ENCODE measurements around the gene KCNJ12. TPM values are rescaled to one million over a fixed set of nuclear protein-coding genes. Genes with fewer than 3 reads are reported as not detected.
"Not testable (repeated sequence)": the region's sequence is repeated elsewhere in the genome, so short reads cannot be mapped to it uniquely, and the experiment has no call there.

KCNJ12 gene
- total and polyA plus RNA-seq, 2 experiments from 2014 or later: 0.61 to 2.4 TPM

DNA sequence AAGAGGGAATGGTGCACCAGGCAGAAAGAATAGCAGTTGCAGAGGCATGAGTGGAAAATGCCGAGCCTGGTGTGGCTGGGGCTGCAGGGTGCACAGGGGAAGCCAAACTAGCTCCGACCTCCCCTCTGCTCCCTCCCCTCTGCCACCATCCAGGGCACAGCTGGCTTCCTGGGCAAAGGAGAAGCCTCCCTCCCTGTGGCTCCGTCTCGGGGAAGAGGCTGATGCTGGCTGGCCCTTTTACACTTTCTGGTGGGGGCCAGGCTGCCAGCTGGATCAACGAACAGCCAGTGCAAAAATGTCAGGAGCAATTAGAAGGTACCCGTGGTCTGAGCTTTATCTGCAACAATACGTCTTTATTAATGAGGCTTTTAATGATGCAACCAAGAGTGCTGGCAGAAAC is 37.1 kb upstream of the KCNJ12 start (continued):
- TF ChIP-seq, protein P1, sequence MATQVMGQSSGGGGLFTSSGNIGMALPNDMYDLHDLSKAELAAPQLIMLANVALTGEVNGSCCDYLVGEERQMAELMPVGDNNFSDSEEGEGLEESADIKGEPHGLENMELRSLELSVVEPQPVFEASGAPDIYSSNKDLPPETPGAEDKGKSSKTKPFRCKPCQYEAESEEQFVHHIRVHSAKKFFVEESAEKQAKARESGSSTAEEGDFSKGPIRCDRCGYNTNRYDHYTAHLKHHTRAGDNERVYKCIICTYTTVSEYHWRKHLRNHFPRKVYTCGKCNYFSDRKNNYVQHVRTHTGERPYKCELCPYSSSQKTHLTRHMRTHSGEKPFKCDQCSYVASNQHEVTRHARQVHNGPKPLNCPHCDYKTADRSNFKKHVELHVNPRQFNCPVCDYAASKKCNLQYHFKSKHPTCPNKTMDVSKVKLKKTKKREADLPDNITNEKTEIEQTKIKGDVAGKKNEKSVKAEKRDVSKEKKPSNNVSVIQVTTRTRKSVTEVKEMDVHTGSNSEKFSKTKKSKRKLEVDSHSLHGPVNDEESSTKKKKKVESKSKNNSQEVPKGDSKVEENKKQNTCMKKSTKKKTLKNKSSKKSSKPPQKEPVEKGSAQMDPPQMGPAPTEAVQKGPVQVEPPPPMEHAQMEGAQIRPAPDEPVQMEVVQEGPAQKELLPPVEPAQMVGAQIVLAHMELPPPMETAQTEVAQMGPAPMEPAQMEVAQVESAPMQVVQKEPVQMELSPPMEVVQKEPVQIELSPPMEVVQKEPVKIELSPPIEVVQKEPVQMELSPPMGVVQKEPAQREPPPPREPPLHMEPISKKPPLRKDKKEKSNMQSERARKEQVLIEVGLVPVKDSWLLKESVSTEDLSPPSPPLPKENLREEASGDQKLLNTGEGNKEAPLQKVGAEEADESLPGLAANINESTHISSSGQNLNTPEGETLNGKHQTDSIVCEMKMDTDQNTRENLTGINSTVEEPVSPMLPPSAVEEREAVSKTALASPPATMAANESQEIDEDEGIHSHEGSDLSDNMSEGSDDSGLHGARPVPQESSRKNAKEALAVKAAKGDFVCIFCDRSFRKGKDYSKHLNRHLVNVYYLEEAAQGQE (IDR thresholded peaks at IDR 0.05; ENCODE audit: unreplicated experiment): no peak
- TF ChIP-seq STAT1 (IDR thresholded peaks at IDR 0.05; ENCODE audit: unreplicated experiment) (no peak), NANOG (IDR thresholded peaks at IDR 0.05; ENCODE audit: borderline replicate concordance) (no peak)

DNA sequence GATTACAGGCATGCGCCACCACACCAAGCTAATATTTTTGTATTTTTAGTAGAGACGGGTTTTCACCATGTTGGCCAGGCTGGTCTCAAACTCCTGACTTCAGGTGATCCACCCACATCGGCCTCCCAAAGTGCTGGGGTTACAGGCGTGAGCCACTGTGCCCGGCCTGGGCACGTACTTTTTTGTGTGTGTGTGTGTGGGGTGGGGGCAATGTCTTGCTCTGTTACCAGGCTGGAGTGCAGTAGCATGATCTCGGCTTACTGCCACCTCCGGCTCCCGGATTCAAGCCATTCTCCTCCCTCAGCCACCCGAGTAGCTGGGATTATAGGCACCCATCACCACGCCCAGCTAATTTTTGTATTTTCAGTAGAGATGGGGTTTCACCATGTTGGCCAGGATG is 36.6 kb upstream of the KCNJ12 start:
- peaks cover 23% of the 10 kb centered on the region for H3K9me3 Mint-ChIP-seq
- not testable (repeated sequence) for H3K27me3 Mint-ChIP-seq (ENCODE audit: insufficient read depth, low read depth, poor library complexity); H4K20me1 ChIP-seq (replicated peaks; ENCODE audit: insufficient read depth); H3K27ac Mint-ChIP-seq; H3K27ac ChIP-seq (ENCODE audit: low read depth); H3K4me3 ChIP-seq; H3K36me3 Mint-ChIP-seq (ENCODE audit: low read depth); DNase-seq (ENCODE audit: low spot score); H3K27me3 ChIP-seq (ENCODE audit: insufficient read depth); H3K4me1 ChIP-seq (ENCODE audit: insufficient read depth); H3K4me1 Mint-ChIP-seq; H3K4me2 ChIP-seq; ATAC-seq; H3K4me3 Mint-ChIP-seq; H2AFZ ChIP-seq; H3K36me3 ChIP-seq (ENCODE audit: insufficient read depth); H3K9me2 ChIP-seq (ENCODE audit: insufficient read depth); H3K79me2 ChIP-seq (replicated peaks; ENCODE audit: insufficient read depth); H3F3A ChIP-seq (replicated peaks; ENCODE audit: low read depth)

DNA sequence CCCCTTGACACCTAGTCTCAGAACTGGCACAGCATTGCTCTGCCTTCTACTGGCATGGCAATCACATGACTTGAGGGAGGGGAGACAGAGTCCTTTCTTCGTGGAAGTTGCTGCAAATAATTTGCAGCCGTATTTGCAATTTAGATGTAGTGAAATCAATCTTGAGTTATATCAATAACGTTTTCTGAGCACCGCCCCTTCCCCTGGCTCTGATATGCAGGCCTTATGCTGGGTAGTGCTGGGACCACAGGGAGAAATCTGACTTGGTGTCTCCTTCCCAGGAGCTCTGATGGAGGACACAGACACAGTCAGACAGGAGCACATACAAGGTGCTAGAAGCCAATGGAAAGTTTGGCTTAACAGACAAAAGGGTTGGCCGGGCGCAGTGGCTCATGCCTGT is 35.8 kb upstream of the KCNJ12 start:
- H3K27me3 ChIP-seq (ENCODE audit: insufficient read depth); H3K27ac ChIP-seq (ENCODE audit: low read depth); H3K36me3 ChIP-seq (ENCODE audit: insufficient read depth); H3K4me1 Mint-ChIP-seq; H3K4me1 ChIP-seq (ENCODE audit: insufficient read depth); ATAC-seq; H3F3A ChIP-seq (replicated peaks; ENCODE audit: low read depth); H2AFZ ChIP-seq; H3K27ac Mint-ChIP-seq; H3K27me3 Mint-ChIP-seq (ENCODE audit: insufficient read depth, low read depth, poor library complexity); H4K20me1 ChIP-seq (replicated peaks; ENCODE audit: insufficient read depth); H3K36me3 Mint-ChIP-seq (ENCODE audit: low read depth); H3K4me2 ChIP-seq; H3K4me3 Mint-ChIP-seq; DNase-seq (ENCODE audit: low spot score); H3K4me3 ChIP-seq; H3K79me2 ChIP-seq (replicated peaks; ENCODE audit: insufficient read depth); H3K9me2 ChIP-seq (ENCODE audit: insufficient read depth): not testable (repeated sequence)
- H3K9me3 Mint-ChIP-seq: peaks cover 17% of the 10 kb centered on the region

DNA sequence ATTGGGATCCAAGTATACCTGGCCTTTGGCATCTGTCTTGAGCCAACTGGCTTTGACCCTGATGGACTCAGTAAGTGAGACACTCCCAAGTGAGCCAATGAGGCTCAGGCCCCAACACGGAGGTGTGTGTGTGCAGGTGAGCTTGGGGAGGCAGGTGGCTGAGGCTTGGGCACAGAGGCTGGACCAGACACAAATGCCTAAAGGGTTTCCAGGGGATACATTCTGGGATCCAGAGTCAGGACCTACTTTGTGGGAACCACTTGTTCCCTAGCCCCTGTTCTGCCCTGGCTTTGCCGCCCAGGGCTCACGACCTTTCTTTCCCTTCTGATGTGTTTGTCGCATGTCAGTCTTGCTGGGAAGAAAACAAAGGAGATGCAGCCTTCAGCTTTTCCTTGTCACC is 34.9 kb upstream of the KCNJ12 start:
- not testable (repeated sequence) for H3F3A ChIP-seq (replicated peaks; ENCODE audit: low read depth); ATAC-seq; H3K27ac ChIP-seq (ENCODE audit: low read depth); H3K4me3 ChIP-seq; H3K4me2 ChIP-seq; H3K36me3 ChIP-seq (ENCODE audit: insufficient read depth); H3K79me2 ChIP-seq (replicated peaks; ENCODE audit: insufficient read depth); H3K27me3 Mint-ChIP-seq (ENCODE audit: insufficient read depth, low read depth, poor library complexity); DNase-seq (ENCODE audit: low spot score); H3K27ac Mint-ChIP-seq; H4K20me1 ChIP-seq (replicated peaks; ENCODE audit: insufficient read depth); H2AFZ ChIP-seq; H3K9me2 ChIP-seq (ENCODE audit: insufficient read depth); H3K4me1 ChIP-seq (ENCODE audit: insufficient read depth); H3K4me1 Mint-ChIP-seq; H3K27me3 ChIP-seq (ENCODE audit: insufficient read depth); H3K4me3 Mint-ChIP-seq; H3K36me3 Mint-ChIP-seq (ENCODE audit: low read depth)
- peaks cover 17% of the 10 kb centered on the region for H3K9me3 Mint-ChIP-seq

DNA sequence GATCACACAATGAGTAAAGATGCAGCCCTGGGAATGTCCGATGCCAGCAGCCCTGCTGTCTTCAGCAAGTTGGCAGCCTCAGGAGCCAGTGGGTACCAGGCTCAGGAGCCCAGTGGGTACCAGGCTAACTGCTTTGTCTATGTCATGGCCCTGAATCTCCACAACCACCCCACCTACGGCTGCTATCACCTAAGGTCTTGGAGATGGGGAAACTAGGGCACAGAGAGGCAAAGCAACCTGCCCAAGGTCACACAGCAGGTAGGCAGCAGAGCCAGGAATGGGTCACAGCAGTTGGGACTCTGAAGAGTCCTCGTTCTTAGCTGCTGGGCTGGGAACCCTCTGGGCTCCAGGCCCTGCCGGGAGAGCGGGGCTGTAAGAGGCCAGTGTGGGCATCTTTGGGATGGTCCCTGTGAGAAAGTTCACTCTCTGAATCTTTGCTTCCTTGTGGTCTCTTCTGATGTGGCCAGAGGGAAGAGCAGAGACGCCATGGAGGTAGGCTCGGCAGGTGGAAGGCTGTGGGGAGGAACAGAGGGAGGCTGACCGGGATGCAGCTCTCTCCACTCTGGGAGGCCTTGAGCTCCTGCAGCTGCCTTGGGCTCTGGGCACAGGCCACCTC is 34.1 kb upstream of the KCNJ12 start:
- not testable (repeated sequence) for H3K27me3 Mint-ChIP-seq (ENCODE audit: insufficient read depth, low read depth, poor library complexity); H3K27me3 ChIP-seq (ENCODE audit: insufficient read depth); H3K4me2 ChIP-seq; H3K27ac Mint-ChIP-seq; H3F3A ChIP-seq (replicated peaks; ENCODE audit: low read depth); H2AFZ ChIP-seq; H3K4me1 ChIP-seq (ENCODE audit: insufficient read depth); H3K4me1 Mint-ChIP-seq; H3K4me3 ChIP-seq; H3K79me2 ChIP-seq (replicated peaks; ENCODE audit: insufficient read depth); DNase-seq (ENCODE audit: low spot score); H4K20me1 ChIP-seq (replicated peaks; ENCODE audit: insufficient read depth); H3K27ac ChIP-seq (ENCODE audit: low read depth); H3K36me3 ChIP-seq (ENCODE audit: insufficient read depth); H3K36me3 Mint-ChIP-seq (ENCODE audit: low read depth); H3K9me2 ChIP-seq (ENCODE audit: insufficient read depth); H3K4me3 Mint-ChIP-seq; ATAC-seq
- peaks cover 17% of the 10 kb centered on the region for H3K9me3 Mint-ChIP-seq

DNA sequence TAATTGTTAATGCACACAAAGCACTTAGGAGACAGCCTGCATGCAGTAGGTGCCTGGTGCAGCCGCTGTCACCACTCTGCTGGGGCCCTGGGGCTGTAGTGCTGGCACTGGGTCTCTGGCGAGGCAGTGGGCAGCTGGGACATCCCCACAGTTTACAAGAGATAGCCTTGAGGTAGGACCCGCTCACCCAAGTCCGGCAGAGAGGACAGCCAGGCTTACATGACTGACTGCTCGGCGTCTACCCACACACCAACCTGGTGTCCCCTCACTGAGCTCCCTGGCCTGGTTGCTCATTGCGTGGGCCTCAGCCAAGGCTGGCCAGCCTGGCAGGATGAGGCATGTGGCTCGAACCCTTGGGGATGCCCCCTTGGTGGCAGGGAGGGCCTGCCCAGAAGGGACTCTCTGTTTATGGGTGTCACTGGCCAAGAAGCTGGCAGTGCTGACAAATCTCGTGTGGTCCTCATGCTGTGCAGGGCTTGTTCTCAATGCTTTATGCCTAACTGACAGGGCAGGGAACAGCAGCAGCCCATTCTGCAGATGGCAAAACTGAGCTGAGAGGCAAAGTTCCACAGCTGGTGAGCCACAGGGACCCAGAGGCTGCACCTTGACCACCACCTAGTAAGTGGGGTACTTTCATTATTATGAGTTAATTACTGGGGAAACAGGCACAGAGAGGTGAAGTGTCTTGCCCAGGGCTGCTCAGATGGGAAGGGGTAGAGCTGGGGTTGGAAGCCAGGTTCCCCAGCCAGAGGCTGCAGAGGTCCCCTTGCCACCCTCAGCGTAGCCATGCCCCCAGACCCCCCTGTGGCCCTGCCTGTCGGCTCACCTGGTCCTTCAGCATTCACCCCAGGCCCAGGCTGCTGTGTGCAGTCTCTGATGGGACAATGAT is 32.9 kb upstream of the KCNJ12 start:
- not testable (repeated sequence) for H3K4me3 Mint-ChIP-seq; H3F3A ChIP-seq (replicated peaks; ENCODE audit: low read depth); H3K36me3 ChIP-seq (ENCODE audit: insufficient read depth); H3K4me1 Mint-ChIP-seq; H3K4me2 ChIP-seq; H3K27me3 ChIP-seq (ENCODE audit: insufficient read depth); H3K27me3 Mint-ChIP-seq (ENCODE audit: insufficient read depth, low read depth, poor library complexity); H3K79me2 ChIP-seq (replicated peaks; ENCODE audit: insufficient read depth); H3K36me3 Mint-ChIP-seq (ENCODE audit: low read depth); H3K4me3 ChIP-seq; H2AFZ ChIP-seq; H3K4me1 ChIP-seq (ENCODE audit: insufficient read depth); H4K20me1 ChIP-seq (replicated peaks; ENCODE audit: insufficient read depth); H3K27ac Mint-ChIP-seq; ATAC-seq; H3K9me2 ChIP-seq (ENCODE audit: insufficient read depth); DNase-seq (ENCODE audit: low spot score); H3K27ac ChIP-seq (ENCODE audit: low read depth)
- peaks cover 11% of the 10 kb centered on the region for H3K9me3 Mint-ChIP-seq

Measured in GM23338 (cell line).